Measurements from ENCODE around the gene ANAPC2.

The ANAPC2 gene

DNA sequence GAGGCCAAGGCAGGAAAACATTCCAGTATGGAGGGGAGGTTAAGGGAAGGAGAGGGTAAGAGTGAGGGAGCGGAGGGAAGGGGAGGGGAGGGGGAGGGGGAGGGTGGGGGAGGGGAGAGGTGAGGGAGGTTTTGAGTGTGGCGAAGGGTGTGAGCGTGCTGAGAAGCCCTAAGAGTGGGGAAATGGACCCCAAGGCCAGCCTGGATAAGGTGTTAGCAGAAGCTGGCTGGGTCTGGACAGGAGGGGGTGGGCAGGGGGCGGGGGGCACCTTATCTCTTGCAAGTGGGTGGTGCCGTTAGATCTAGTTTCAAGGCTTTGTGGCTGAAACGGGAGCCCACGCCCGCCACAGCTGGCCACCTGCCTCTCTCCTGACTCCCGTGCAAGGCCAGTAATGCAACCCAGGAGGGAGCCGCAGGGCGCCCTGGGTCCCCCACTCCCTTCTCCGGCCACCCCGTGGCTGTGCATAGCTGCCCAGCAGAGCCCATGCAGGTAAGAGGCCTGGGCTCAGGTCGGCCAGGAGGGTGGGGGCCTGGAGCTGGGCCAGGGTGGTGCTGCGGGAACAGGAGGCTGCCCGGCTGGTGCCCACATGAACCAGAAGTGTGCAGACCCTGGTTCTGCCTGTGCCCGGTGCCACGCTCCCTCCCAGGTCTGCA is 39.6 kb upstream of the ANAPC2 start:
- DNase-seq, result no peak

DNA sequence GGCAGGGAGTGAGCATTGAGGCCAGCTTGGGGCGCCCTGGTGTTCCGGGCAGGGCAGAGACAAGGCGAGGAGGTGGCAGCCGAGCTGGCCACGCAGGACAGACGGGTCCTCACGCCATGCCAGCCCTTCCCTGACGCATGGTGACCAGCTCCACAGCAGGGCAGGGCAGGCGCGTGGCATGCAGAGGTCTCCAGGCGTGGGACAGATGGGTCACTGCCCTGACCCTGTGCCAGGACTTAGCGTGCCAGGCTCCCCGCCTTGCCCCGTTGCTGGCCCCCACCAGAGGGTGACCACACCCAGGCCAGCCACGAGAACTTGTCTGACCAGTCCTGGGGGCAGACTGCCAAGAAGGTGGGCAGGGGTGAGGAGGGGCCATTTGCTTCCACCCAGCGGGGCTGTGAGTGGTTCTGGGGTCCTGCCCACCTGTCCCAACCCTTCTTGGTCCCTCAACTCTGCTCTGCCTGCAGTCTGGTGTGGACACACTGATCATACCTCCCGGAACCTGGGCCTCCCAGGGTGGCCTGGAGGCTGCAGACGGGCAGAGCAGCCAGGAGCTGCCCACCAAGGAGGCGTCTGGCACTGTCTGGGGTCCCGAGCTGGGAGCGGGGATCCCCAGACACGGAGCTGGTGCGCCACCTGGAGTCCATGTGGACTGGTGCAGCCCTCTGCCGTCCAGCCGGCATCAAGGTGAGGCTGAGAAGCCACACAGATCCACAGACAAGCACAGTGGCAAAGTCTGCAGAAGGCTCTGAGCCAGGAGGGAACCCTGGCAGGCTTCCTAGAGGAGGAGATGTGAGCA is 38.9 kb upstream of the ANAPC2 start, which contains the start of gene RNF224:
RNF224 (plus strand) TSS at position 449 of the 799 bp plus-strand sequence. CDS start 834 bp downstream, outside the sequence.
- peak; percentile 78 for DNase-seq

DNA sequence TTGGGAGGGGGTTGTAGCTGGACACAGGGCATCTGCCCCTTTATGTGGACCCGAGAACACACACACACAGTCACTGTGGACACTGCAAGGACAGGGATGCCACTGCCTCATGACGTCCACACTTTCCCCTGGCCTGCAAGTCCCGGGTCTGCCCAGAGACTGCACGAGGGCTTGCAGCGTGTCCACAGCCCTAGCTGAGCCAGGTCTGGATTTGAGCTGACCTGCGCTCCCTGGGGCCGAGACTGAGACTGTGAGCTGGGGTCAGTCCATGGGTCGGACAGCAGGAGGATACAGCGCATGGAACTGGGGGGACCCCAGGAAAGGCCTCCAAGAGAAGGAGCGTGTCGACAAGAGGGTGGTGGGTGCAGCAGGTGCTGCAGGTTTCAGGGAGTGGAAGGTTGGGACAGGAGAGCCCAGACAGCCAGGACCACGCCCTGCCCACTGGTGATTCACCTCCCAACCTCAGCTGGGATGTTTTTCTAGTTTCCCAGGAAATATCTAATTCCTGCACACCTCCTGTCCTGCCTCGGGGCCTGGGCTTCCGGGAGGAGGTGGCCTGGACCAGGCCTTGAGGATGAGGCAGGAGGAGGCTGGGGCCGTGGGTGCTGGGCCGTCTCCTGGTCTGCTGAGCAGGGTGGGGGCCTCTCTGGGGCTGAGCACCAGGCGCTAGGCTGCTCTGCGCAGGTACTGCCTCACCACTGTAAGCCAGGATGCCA is 38.1 kb upstream of the ANAPC2 start:
- DNase-seq, result no peak

DNA sequence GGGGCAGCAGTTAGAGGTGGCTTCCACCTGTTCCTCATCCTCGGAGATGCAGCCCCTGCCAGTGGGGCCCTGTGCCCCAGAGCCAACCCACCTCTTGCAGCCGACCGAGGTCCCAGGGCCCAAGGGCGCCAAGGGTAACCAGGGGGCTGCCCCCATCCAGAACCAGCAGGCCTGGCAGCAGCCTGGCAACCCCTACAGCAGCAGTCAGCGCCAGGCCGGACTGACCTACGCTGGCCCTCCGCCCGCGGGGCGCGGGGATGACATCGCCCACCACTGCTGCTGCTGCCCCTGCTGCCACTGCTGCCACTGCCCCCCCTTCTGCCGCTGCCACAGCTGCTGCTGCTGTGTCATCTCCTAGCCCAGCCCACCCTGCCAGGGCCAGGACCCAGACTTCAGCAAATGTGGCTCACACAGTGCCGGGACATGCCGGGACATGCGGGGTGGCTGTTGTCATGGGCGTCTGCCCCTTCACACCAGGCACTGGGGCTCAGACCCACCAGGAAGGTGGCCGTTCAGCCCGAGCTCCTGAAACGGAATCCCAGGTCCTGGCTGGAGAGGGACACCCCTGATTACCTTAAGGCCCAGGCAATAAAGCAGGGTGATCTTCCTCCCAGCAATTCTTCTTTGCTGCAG is 37.5 kb upstream of the ANAPC2 start:
- no peak for DNase-seq

DNA sequence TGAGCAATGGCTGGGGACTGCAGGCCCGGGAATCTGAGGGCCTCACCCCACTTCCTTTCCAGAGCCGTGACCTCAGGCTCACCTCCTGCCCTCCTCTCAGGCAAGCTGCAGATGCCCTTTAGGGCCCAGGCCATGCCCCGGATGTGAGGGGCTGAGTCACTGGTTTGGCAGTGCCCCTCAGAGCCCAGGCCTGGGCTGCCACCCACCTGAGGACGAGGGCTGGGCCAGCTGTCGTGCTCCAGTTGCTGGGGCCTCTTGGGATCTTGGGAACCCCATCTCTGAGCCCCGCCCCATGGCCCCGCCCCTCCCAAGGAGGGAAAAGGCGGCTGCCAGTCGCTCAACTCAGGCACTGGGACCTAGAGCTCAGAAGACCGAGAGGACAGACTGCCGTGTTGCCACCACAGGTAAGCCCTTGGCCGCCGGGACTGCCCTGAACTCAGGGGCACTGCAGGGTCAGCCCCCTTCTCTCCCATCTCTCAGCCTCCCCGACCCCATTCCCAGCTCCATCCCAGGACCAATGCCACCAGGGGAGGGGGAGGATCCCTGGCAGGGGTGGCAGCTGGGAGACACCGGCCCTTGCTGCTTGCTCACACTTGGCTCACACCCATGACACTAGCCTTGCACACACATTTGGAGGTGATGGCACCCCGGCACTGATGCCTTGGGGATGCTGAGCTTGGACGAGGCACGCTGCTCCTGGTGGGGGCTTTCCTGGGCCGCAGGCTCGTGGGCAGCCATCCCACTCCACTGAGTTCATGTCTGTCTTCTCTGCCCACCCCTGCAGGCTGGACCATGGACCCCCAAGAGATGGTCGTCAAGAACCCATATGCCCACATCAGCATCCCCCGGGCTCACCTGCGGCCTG is 36.7 kb upstream of the ANAPC2 start, which contains the start of gene CYSRT1:
CYSRT1 (plus strand) TSS at position 345 of the 865 bp plus-strand sequence; CDS start at position 793, 448 bp downstream.
- DNase-seq, result no peak

DNA sequence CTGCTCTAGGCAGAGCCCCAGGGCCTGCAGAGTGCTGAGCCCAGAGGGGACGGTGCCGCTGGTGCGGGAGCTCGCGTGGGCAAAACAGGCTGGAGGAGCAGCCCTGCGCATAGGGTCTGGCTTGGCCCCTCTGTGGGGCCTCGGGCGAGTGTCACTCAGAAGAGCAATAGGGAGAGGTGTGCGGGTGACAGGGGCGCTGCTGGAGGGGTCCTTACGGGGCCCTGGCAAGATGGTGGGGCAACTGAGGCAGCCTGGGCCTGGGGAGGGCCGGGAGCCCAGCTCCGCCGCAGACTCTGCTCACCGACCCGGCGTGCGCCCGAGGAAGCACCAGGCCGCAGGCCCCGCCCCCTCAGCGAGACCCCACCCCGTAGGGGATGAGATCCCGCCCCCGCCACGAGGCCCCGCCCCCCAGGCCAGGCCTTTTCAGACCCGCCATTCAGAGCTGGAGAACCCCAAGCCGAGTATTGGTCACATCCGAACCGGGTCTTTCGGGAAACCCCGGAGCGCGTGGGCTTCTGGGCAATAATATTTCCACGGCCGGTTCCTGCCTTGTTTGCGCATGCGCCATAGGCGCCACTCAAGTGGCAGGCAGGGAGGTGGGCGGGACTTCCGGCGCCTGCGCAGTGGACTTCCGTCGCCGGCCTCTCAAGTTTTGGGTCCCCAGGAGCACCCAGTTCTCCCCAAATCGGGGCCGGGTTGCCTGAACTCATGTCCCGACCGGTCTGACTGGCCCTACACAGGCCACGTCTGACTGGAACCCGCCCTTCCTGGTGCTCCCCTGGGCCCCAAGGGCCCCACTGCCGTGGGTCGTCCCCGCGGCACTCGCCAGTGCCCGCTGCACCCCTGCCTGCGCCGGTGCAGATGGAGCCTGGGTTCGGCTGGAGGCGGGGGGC is 35.0 kb upstream of the ANAPC2 start:
- peak; percentile 87 for DNase-seq

DNA sequence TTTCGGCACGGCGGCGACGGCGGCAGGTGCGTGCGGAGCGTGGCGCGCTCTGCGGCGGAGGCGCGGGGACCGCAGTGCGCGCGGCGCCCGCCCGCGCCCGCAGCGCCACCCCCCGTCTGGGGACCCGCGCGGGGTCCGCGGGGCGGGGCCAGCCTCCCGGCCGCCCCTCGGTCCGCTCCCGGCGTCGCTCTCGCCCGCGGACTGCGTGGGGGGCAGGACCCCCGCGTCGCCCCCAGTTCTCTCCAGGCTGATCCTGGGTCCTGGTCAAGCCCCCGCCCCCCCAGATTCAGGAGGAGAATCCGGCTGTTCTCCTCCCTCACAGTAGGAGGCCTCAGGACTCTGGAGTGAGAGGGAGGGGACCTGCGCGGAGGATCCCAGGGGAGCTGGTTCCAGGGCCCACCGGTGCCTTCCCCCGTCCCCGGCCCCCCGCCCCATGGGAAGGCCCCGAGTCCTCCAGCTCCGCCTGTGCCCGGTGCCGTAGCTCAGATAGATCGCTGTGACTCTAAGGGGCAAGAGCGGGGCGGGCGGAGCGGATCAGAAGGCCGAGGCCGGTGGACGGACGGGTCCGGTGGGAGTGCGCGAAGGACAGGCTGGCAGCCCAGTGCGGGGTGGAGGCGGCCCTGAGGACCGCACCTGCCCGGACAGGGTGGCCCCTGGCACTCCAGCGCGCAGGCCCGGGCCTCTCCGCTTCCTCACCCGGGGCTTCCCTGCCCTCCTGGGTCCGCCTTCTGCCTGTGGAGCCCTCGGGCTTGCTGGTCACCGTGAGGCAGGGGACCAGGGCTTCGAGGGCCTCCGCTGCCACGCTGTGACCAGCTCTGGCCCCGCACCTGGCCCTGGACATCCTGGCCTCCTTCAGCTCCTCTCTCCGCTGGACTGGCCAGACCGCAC is 34.1 kb upstream of the ANAPC2 start, which contains the start of gene RNF208:
RNF208 (minus strand) TSS at position 51 of the 888 bp plus-strand sequence. CDS start 1,028 bp downstream, outside the sequence.
- DNase-seq, result peak; percentile 68

DNA sequence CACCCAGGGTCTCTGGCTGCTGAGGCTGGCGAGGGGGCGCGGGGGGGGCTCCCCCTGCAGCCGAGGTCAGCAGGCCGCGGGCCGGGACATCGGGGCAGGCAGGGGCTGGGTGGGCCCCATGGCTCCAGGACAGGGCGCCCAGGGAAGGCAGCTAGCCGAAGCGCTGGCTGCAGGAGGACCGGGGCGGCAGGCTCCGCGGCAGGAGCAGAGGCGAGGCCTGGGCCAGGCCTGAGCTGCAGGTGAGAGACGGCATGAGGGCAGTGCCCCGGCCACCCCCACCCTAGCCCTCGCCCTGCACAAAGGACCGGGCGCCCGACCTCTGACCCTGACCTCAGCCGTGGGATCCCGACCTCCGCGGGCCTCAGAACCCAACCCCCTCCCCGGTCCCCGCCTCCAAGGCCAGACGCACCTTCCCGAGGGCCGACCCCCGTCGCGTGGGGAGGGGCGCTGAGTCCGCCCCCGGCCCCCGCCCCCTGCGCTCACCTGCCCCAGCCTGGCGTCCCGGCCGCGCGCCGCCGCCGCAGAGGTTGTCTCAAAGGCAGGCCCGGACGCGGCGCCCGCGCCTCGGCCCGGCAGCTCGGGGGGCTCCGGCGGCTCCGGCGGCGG is 33.2 kb upstream of the ANAPC2 start:
- DNase-seq, result peak; percentile 31

DNA sequence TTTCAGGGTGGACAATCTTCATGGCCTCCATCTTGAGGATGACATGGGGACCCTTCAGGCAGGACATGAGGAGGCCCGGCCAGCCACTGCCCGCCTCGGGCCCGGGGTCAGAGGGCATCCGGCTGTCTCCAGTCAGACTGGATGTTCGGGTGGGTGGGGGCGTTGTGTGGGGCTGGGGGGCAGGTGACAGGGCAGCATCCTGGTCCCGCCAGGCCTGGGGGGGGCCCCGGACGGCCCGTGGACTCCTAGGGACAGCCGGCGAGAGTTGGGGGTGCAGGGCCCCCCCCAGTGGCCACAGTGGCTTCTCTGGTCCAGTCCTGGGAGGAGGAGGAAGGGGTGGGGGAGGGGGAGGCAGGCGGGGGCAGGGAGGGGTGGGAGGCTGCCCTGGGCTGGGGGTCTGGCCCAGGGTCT is 32.7 kb upstream of the ANAPC2 start:
- DNase-seq, result no peak

DNA sequence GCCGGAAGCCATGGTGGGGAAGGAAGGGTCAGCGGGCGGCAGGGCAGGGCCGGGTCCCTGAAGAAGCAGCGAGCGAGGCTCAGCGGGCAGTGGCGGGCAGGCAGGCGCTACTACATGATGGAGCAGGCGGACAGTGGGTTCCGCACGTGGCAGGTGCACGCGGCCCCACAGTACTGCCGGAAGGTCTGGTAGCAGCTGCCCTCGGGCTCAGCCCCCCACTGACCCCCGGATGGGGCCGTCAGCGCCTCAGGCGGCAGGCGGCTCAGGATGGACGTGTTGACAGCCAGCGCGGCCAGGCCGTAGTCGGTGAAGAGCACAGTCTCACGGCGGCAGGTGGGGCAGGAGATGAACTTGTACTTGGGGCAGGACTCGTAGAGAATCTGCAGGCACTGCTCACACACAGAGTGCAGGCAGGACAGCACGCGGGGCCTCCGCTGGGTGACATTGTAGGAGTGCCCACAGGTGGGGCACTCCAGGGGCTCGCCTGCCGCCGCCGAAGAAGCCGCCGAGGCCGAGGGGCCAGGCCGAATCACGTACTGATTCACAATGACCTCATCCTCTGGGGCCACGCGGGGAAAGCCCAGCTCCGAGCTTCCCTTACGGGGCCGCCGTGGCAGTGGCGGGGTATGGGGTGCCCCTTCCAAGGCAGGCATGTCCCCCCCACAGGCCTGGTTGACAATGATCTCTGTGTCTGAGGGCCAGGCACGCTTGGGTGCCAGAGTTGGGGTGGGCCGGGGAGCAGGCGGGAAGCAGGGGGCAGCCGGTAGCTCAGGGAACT is 32.1 kb upstream of the ANAPC2 start:
- DNase-seq, result no peak

DNA sequence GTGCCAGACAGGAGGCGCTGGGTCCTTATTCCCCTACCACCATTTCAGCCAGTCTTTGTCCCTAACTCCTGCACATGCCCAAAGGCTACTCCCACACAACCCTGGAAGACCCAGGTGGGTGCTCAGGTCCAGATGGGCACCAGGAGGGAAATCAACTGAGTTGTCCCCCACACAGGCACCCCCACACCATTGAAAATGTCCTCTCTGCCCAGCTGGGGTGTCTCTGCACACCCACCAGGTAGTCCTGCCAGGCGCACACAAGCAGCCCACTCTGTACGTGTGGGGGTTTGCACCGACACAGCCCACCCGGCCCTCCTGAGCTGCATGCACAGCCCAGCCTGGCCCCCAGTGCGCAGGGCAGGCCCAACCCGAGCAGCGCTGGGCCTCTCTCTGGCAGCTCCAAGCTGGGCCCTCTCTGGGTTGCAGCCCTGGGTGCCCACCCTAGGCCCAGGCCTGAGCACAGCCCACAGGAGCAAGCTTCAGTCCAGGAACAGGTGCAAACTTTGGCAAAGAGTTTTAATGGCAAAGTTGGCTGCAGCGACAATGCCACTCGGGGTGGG is 31.5 kb upstream of the ANAPC2 start:
- DNase-seq, result no peak

DNA sequence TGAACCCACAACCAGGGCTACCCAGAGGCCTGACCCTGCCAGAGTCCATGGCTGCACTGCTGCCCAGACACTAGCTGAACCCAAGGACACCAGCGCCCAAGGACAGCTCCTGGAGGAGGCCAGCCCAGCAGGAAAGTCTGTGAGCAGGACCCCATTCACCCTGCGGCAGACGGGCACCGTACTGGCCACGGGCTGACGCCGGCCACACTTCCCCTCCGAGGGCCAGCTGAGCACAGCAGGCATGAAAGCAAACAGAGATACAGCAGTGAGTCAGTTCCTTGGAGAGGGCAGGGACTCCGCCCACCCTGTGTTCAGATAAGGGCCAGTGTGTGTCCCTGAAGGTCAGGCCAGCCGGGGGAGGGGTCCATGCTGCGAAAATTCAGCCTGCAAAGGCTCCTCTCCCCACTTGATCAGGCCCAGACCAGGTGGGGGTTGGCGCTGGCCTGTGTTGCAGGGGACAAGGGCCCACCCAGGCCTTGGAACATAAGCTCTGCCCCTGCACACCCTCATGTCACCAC is 30.5 kb upstream of the ANAPC2 start:
- DNase-seq, result no peak

DNA sequence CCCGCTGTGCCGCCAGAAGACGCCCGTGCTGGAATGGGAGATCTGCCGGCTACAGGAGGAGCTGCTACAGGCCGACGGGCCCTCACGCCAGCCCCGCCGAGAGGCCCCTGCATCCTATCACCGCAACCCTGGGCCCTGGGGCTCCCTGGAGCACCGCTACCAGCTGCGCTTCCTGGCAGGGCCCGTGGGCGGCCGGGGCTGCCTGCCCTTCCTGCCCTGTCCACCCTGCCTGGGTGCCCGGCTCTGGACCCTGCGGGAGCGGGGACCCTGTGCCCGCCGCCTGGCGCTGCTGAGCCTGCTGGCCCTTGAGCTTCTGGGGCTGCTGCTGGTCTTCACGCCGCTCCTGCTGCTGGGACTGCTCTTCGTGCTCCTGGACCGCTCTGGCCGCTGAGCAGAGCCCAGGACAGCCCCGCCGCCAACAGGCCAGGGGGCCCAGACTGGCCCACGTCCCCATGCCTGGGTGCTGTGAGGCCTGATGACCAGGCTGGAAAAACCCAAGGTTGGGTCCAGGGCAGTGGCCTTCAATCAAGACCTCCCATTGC is 29.9 kb upstream of the ANAPC2 start:
- DNase-seq, result no peak

DNA sequence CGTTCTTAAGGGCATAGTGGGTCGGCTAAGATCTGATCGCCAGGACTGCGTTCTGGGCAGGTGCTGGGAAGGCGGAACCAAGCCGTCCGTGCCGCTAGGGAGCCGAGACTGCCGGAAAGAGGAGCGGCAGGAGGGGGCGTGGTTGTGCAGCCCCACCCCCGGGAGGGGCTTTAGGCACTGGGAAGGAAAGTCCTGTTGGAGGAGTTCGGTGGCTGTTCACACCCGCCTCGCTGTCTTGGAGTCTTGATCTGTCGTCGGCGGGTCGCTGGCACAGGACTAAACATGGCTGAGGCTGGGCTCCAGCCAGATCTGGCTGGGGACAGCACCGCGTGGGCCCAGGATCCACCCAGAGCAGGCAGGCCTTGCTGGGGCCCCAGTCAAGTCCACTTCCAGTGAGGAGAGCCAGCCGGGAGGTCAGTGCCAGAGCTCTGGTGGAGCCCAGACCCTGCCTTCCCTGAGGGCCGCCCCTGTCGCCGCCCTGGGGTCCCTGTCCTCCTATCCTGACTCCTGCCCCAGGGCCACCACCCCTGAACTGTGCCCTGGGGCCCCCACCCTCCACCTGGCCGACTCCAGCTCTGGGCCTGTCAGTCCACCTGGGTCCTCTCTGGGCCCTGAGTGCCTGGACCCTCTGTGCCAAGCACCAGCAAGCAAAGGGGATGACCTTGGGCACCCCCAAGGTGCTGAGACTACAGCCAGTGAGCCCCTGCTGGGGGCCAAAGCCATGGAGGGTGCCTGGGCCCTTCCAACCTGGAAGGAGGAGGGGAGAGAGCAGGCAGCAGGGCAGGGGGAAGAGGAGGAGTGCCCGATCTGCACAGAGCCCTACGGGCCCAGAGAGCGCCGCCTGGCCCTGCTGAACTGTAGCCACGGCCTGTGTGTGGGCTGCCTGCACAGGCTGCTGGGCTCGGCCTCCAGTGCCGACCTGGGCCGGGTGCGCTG is 29.2 kb upstream of the ANAPC2 start:
- no peak for DNase-seq

DNA sequence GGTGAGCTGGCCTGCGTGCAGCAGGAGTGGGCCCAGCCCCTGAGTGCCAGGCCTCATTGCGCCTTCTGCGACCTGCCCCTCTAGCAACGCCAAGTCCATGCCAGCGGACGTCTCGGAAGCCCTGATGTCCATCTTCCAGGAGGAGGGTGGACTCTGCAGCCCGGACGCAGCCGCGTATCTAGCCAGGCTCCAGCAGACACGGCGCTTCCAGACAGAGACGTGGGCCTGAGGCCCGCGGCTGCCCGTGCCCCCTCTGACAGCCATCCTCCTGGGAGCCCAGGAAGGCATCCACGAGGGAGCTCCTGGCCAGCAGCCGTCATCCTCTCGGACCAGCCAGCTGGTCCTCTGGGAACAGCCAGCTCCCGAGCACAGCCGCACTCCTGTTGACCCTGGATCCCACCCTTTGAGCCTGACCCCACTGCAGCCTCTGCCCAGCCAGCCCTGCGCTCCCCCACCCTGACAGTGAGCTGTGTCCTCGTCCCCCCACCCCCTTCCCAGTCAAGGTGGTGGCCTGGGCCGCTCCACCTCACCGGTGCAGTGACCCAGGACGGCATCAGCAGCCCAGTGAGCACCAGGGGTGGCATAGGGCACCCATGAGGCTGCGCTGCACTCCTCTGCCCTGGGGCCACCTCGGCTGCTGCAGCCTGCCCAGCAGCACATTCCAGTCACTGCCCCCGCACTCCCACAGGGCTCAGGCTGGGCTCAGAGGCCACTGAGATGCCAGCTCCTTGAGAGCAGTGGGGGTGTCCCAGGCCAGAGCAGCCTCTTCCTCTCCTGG is 28.0 kb upstream of the ANAPC2 start:
- no peak for DNase-seq
